IMR-90 (cell line): ENCODE measurements around the gene CDH16. TPM values are rescaled to one million over a fixed set of nuclear protein-coding genes. Genes with fewer than 3 reads are reported as not detected.

ENCODE experiments used
- ATAC-seq: fragments of 200-7000 bp; cut with Tn5 transposase; 2 replicates; pipeline ENCODE4 v1.9.1; 2020; ENCODE audit warnings: low read depth, mild to moderate bottlenecking, moderate library complexity
- BruUV-seq: library from RNA; stranded (reverse); fragments of 400-500 nt; replicated peaks from 2 replicates; lab custom pipeline; 2021; lab: Mats Ljungman, UMichigan
- CTCF ChIA-PET: fragments of 300-600 bp; formaldehyde crosslinking; extraction: SDS; loops from one replicate; lab custom pipeline; 2021; ENCODE audit warnings: antibody characterized with exemption; lab: Yijun Ruan, JAX
- POLR2A ChIA-PET: fragments of 300-600 bp; sonication (Branson Sonifier 250); formaldehyde crosslinking; loops from one replicate; lab custom pipeline; 2022; ENCODE audit warnings: antibody characterized with exemption; ENCODE audit not compliant: unreplicated experiment; lab: Charles Lee
- DNase-seq: peaks from one replicate; pipeline ENCODE4 v3.0.0; 2013
- H2AFZ ChIP-seq: replicated peaks from 2 replicates; pipeline ENCODE3; 2013; ENCODE audit warnings: low read length, mild to moderate bottlenecking; ENCODE audit not compliant: poor library complexity
- H2AK5ac ChIP-seq: 2 replicates; pipeline ENCODE4 v1.6.1; 2013; ENCODE audit warnings: low read depth, low read length, inconsistent platforms
- H2AK9ac ChIP-seq: replicated peaks from 2 replicates; pipeline ENCODE3; 2013; ENCODE audit warnings: mild to moderate bottlenecking, low read depth, low read length, moderate library complexity; ENCODE audit not compliant: poor library complexity
- H2BK120ac ChIP-seq: 2 replicates; pipeline ENCODE4 v1.6.1; 2013; ENCODE audit warnings: low read depth, low read length, inconsistent platforms
- H2BK15ac ChIP-seq: 3 replicates; pipeline ENCODE4 v1.6.1; 2013; ENCODE audit warnings: low read depth, low read length, inconsistent platforms
- H2BK20ac ChIP-seq: 2 replicates; pipeline ENCODE4 v1.6.1; 2013; ENCODE audit warnings: low read depth, mild to moderate bottlenecking, inconsistent platforms, low read length, moderate library complexity
- H2BK5ac ChIP-seq: 2 replicates; pipeline ENCODE4 v1.6.1; 2013; ENCODE audit warnings: mild to moderate bottlenecking, low read depth, low read length, inconsistent platforms; ENCODE audit not compliant: poor library complexity, severe bottlenecking
- H3K14ac ChIP-seq: replicated peaks from 2 replicates; pipeline ENCODE4 v1.6.1; 2013; ENCODE audit warnings: low read depth, low read length, inconsistent platforms
- H3K18ac ChIP-seq: 2 replicates; pipeline ENCODE4 v1.6.1; 2013; ENCODE audit warnings: low read depth, low read length, control low read depth
- H3K23ac ChIP-seq: 2 replicates; pipeline ENCODE4 v1.6.1; 2013; ENCODE audit warnings: low read depth, low read length, inconsistent platforms
- H3K27ac ChIP-seq: 2 replicates; pipeline ENCODE4 v1.5.1; 2013; ENCODE audit warnings: mild to moderate bottlenecking, control low read depth, low read length; ENCODE audit not compliant: insufficient read depth
- H3K27me3 ChIP-seq: 2 replicates; pipeline ENCODE4 v1.6.1; 2013; ENCODE audit warnings: low read length; ENCODE audit not compliant: control insufficient read depth, insufficient read depth
- H3K36me3 ChIP-seq: 2 replicates; pipeline ENCODE4 v1.6.1; 2013; ENCODE audit warnings: low read length, mixed read lengths; ENCODE audit not compliant: control insufficient read depth, insufficient read depth
- H3K4ac ChIP-seq: 2 replicates; pipeline ENCODE4 v1.6.1; 2013; ENCODE audit warnings: low read depth, low read length, inconsistent platforms
- H3K4me1 ChIP-seq: 2 replicates; pipeline ENCODE4 v1.6.1; 2013; ENCODE audit warnings: low read length, mixed read lengths; ENCODE audit not compliant: control insufficient read depth, insufficient read depth
- H3K4me2 ChIP-seq: 2 replicates; pipeline ENCODE4 v1.6.1; 2013; ENCODE audit warnings: low read depth, mild to moderate bottlenecking, control low read depth, low read length, moderate library complexity
- H3K4me3 ChIP-seq: 2 replicates; pipeline ENCODE4 v1.5.1; 2013; ENCODE audit warnings: low read depth, mild to moderate bottlenecking, control low read depth, low read length, moderate library complexity; ENCODE audit not compliant: insufficient read depth
- H3K56ac ChIP-seq: 2 replicates; pipeline ENCODE4 v1.6.1; 2013; ENCODE audit warnings: low read length, inconsistent platforms; ENCODE audit not compliant: insufficient read depth; ENCODE audit errors: extremely low read depth
- H3K79me1 ChIP-seq, 2 experiments: 2 replicates each; pipeline ENCODE4 v1.6.1; 2013; ENCODE audit warnings: low read length in 2 of 2, inconsistent platforms in 1 of 2, low read depth in 1 of 2
- H3K9ac ChIP-seq: 2 replicates; pipeline ENCODE4 v1.6.1; 2013; ENCODE audit warnings: low read depth, low read length, control low read depth
- H3K9me1 ChIP-seq: 2 replicates; pipeline ENCODE4 v1.6.1; 2013; ENCODE audit warnings: low read length, inconsistent platforms; ENCODE audit not compliant: insufficient read depth
- H3K9me3 ChIP-seq: 2 replicates; pipeline ENCODE4 v1.6.1; 2013; ENCODE audit warnings: low read length; ENCODE audit not compliant: control insufficient read depth, insufficient read depth
- H4K20me1 ChIP-seq: 2 replicates; pipeline ENCODE4 v1.6.1; 2013; ENCODE audit warnings: low read length, inconsistent platforms; ENCODE audit not compliant: insufficient read depth
- H4K5ac ChIP-seq: 2 replicates; pipeline ENCODE4 v1.6.1; 2013; ENCODE audit warnings: mild to moderate bottlenecking, low read depth, low read length, control low read depth
- H4K8ac ChIP-seq, 2 experiments: 2 replicates each; pipeline ENCODE4 v1.6.1; 2013; ENCODE audit warnings: low read depth in 2 of 2, low read length in 2 of 2, control low read depth in 1 of 2, inconsistent platforms in 1 of 2
- H4K91ac ChIP-seq: 2 replicates; pipeline ENCODE4 v1.6.1; 2013; ENCODE audit warnings: low read depth, low read length, inconsistent platforms; ENCODE audit not compliant: insufficient read depth
- BHLHE40 ChIP-seq: fragments of 150-350 bp; IDR thresholded peaks from 2 replicates; pipeline ENCODE4 v1.6.1; 2016; ENCODE audit warnings: mild to moderate bottlenecking, low read depth, low read length
- CTCF ChIP-seq: conservative IDR thresholded peaks from 2 replicates; pipeline ENCODE4 v1.5.1; 2012; ENCODE audit warnings: mild to moderate bottlenecking, low read depth, low read length, improper control_type of control experiment
- ELK1 ChIP-seq: fragments of 150-350 bp; IDR thresholded peaks from 2 replicates; pipeline ENCODE4 v1.6.1; 2016; ENCODE audit warnings: low read depth, mild to moderate bottlenecking, low read length, moderate library complexity, borderline replicate concordance
- FOS ChIP-seq: fragments of 150-350 bp; IDR thresholded peaks from 2 replicates; pipeline ENCODE4 v1.6.1; 2016; ENCODE audit warnings: low read depth, low read length
- NFE2L2 ChIP-seq: fragments of 150-350 bp; IDR thresholded peaks from 2 replicates; pipeline ENCODE4 v1.6.1; 2016; ENCODE audit warnings: low read depth, mild to moderate bottlenecking, low read length
- RCOR1 ChIP-seq: IDR thresholded peaks from 2 replicates; pipeline ENCODE4 v1.6.1; 2012; ENCODE audit warnings: mild to moderate bottlenecking, low read length, improper control_type of control experiment; ENCODE audit not compliant: insufficient replicate concordance
- SMC3 ChIP-seq: fragments of 150-350 bp; IDR thresholded peaks from 2 replicates; pipeline ENCODE4 v1.6.1; 2016; ENCODE audit warnings: low read depth, mild to moderate bottlenecking, antibody characterized with exemption, low read length, moderate library complexity
- WGBS, 2 experiments: methylation state at CpG; one replicate each; pipeline versions ENCODE4 v1.1.5 to v1.1.7; 2013; ENCODE audit warnings: missing lambda C conversion rate in 2 of 2; ENCODE audit not compliant: insufficient read length in 1 of 2; ENCODE audit errors: extremely low coverage in 2 of 2; 5-methylcytosine and 5-hydroxymethylcytosine counted together
- dilution Hi-C: fragments of 300-500 bp; cut with HindIII; formaldehyde crosslinking; loops from one replicate; pipeline ENCODE4 v1.14.3; 2018; ENCODE audit warnings: low sequenced_read_pairs; ENCODE audit not compliant: unreplicated experiment
- in situ Hi-C: fragments of 300-500 bp; cut with MboI; formaldehyde crosslinking; loops from 3 replicates; pipeline ENCODE4 v1.14.3; 2019; ENCODE audit warnings: low sequenced_read_pairs, inconsistent platforms, mixed read lengths
- intact Hi-C: fragments of 100-400 bp; cut with micrococcal nuclease; formaldehyde crosslinking; loops from 2 replicates; pipeline ENCODE4 v1.10.0; 2022
- polyA plus RNA-seq, 3 experiments: library from polyadenylated mRNA; depleted of rRNA; stranded (reverse); fragments of >200 nt; gene quantifications; 2 replicates each; pipeline ENCODE4 v1.2.3, GENCODE V29; 2012; ENCODE audit warnings: low replicate concordance in 1 of 3
- total RNA-seq: library from RNA; depleted of rRNA; stranded (reverse); fragments of >200 nt; gene quantifications from 2 replicates; pipeline ENCODE4 v1.2.3, GENCODE V29; 2012

CDH16 gene
- total and polyA plus RNA-seq, 2 of the 4 experiments (the other 2 are of a cell fraction), result not detected

- TF ChIP-seq RCOR1, result no peak
- 0 out of 2 replicates have a peak, but pooled peaks have one; percentile 3 for TF ChIP-seq CTCF
- TF ChIP-seq NFE2L2, result no peak
- TF ChIP-seq SMC3, result no peak
- no peak for TF ChIP-seq BHLHE40
- no peak for TF ChIP-seq FOS
- TF ChIP-seq ELK1, result no peak
- peak overlapping the region; percentile 56 for H2AK5ac ChIP-seq
- BruUV-seq, result no TSS peak
- H4K91ac ChIP-seq, result peak overlapping the region; percentile 89
- H3K18ac ChIP-seq, result 0 out of 2 replicates have a peak overlapping the region, but pooled peaks have one; percentile 16
- H2AFZ ChIP-seq, result no peak overlapping the region
- dilution Hi-C loops, result no loop called here
- H3K4me1 ChIP-seq, result peaks cover 49% of the 10 kb centered on the region
- peaks cover 53% of the 10 kb centered on the region for H3K9me1 ChIP-seq
- 84% methylated on average over 2 of the region's 14 CpGs; no CpG with 5 or more reads in 1 of the 2 experiments for WGBS, 2 experiments
- no peak overlapping the region for H2BK5ac ChIP-seq
- H3K36me3 ChIP-seq, result no peaks in the 10 kb centered on the region
- peak overlapping the region; percentile 96 for H3K4ac ChIP-seq
- peaks cover 0 to 10% of the 10 kb centered on the region in 2 experiments; a peak in 2 of 4 replicates for H3K79me1 ChIP-seq
- ATAC-seq (no peak), DNase-seq (no peak)
- H3K9ac ChIP-seq, result no peak overlapping the region
- no peak overlapping the region for H3K56ac ChIP-seq
- no peak overlapping the region for H3K23ac ChIP-seq
- no peaks in the 10 kb centered on the region for H3K9me3 ChIP-seq
- no peaks in the 10 kb centered on the region for H3K27me3 ChIP-seq
- no peak overlapping the region for H2AK9ac ChIP-seq
- peak overlapping the region; percentile 43 for H2BK20ac ChIP-seq
- H3K27ac ChIP-seq, result no peak overlapping the region
- H4K20me1 ChIP-seq, result no peaks in the 10 kb centered on the region
- no peak overlapping the region for H4K5ac ChIP-seq
- no peak overlapping the region; a peak in 1 of 4 replicates for H4K8ac ChIP-seq
- H3K4me2 ChIP-seq, result no peak overlapping the region
- intact Hi-C loops, result no loop called here
- in situ Hi-C loops, result no loop called here
- H2BK15ac ChIP-seq, result no peak overlapping the region
- no peak overlapping the region for H3K4me3 ChIP-seq
- CTCF ChIA-PET, result interaction anchor here (1.1 kb wide), 1 partner anchor 26 kb away, joined by 3 read pairs; no protein-coding TSS in a partner anchor
- H2BK120ac ChIP-seq, result peak overlapping the region; percentile 98
- POLR2A ChIA-PET, result no interaction called here
- no peak overlapping the region for H3K14ac ChIP-seq
Observed at GRCh38 chr16:66902648-66903543, 15.8 kb downstream of the CDH16 start.
